Measurements from ENCODE around the gene KIAA1328. TPM values are rescaled to one million over a fixed set of nuclear protein-coding genes. Genes with fewer than 3 reads are reported as not detected.

KIAA1328 gene
- total RNA-seq, 1 donor from 2014 or later = 5.8 TPM

DNA sequence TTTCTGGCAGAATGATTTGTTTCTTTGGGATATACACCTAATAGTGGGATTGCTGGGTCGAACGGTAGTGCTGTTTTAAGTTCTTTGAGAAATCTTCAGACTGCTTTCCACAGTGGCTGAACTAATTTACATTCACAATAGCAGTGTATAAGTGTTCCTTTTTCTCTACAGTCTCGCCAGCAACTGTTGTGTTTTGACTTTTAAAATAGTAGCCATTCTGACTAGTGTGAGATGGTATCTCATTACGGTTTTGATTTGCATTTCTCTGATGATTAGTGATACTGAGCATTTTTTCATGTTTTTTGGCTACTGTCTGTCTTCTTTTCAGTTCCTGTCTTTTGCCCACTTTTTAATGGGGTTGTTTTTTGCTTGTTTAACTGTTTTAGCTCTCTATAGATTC lies 306.2 kb downstream of the KIAA1328 start:
- Histone ChIP-seq H3K36me3 (ENCODE audit: control insufficient read depth, insufficient read depth, low read length) (no peaks in the 10 kb centered on the region), H3K27me3 (ENCODE audit: control insufficient read depth, insufficient read depth, low read length) (no peaks in the 10 kb centered on the region), H3K4me3 (ENCODE audit: low read depth, low read length) (no peak overlapping the region)
- TF ChIP-seq, protein P1, sequence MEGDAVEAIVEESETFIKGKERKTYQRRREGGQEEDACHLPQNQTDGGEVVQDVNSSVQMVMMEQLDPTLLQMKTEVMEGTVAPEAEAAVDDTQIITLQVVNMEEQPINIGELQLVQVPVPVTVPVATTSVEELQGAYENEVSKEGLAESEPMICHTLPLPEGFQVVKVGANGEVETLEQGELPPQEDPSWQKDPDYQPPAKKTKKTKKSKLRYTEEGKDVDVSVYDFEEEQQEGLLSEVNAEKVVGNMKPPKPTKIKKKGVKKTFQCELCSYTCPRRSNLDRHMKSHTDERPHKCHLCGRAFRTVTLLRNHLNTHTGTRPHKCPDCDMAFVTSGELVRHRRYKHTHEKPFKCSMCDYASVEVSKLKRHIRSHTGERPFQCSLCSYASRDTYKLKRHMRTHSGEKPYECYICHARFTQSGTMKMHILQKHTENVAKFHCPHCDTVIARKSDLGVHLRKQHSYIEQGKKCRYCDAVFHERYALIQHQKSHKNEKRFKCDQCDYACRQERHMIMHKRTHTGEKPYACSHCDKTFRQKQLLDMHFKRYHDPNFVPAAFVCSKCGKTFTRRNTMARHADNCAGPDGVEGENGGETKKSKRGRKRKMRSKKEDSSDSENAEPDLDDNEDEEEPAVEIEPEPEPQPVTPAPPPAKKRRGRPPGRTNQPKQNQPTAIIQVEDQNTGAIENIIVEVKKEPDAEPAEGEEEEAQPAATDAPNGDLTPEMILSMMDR (IDR thresholded peaks at IDR 0.05; ENCODE audit: insufficient read depth, low read length, severe bottlenecking) = no peak
- DNase-seq (ENCODE audit: low read depth) = no peak
- no peak for FAIRE-seq

DNA sequence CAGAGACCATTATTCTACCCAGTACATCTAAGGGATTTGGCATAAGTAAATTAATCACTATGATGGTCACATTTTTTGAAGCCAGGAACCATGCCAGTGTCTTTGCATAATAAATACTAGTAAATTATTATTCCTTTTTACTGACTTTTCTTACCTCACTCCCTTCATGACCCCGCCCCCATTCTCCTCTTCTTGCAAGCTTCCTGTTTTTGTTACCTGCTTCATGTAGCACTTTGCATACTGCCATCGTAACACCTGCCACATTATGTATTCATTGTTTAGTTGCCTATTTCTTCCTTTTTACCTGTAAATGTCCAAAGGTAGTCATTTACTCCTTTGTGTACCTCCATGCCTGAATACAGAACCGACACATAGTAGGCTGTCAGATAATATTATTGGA lies 309.5 kb downstream of the KIAA1328 start:
- H3K36me3 ChIP-seq (ENCODE audit: control insufficient read depth, insufficient read depth, low read length) = no peaks in the 10 kb centered on the region
- TF ChIP-seq, protein P1 (IDR thresholded peaks at IDR 0.05; ENCODE audit: insufficient read depth, low read length, severe bottlenecking) = no peak
- no peaks in the 10 kb centered on the region for H3K27me3 ChIP-seq (ENCODE audit: control insufficient read depth, insufficient read depth, low read length)
- FAIRE-seq (no peak), DNase-seq (ENCODE audit: low read depth) (no peak)
- no peak overlapping the region for H3K4me3 ChIP-seq (ENCODE audit: low read depth, low read length)

DNA sequence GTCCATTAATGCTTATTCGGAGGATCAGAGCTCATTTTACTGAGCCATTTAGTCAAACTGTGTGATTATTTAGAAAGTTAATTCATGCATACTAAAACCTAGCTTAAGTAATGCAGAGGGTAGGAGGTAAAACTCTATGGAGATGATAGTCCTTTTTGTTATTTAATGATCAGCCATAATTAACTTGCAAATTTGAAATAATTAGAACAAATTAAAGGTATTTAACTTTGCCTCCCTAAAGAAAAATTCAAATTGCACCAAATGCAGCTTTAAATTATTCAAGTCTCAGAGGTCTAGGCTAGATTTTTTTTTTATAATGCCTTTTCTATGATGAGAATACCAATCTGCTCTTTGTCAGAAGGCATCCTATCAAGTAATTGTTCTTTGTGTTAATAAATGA lies 310.9 kb downstream of the KIAA1328 start:
- TF ChIP-seq, protein P1 (IDR thresholded peaks at IDR 0.05; ENCODE audit: insufficient read depth, low read length, severe bottlenecking) = no peak
- H3K4me3 ChIP-seq (ENCODE audit: low read depth, low read length) = no peak overlapping the region
- H3K36me3 ChIP-seq (ENCODE audit: control insufficient read depth, insufficient read depth, low read length) = no peaks in the 10 kb centered on the region
- no peak for FAIRE-seq
- DNase-seq (ENCODE audit: low read depth) = no peak
- H3K27me3 ChIP-seq (ENCODE audit: control insufficient read depth, insufficient read depth, low read length) = no peaks in the 10 kb centered on the region

DNA sequence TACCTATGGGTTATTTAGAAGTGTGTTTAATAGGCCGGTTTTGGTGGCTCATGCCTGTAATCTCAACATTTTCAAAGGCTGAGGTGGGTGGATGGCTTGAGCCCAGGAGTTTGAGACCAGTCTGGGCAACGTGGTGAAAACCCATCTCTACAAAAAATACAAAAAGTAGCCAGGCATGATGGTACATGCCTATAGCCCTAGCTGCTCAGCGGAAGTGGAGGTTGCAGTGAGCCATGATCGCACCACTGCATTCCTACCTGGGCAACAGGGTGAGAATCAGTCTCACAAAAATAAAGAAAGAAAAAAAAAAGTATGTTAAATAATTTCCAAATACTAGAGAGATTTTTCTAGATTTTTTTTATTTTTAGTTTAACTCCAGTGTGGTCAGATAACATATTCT lies 316.0 kb downstream of the KIAA1328 start:
- TF ChIP-seq, protein P1 (IDR thresholded peaks at IDR 0.05; ENCODE audit: insufficient read depth, low read length, severe bottlenecking) = no peak
- peak; percentile 76 for DNase-seq (ENCODE audit: low read depth)
- no peaks in the 10 kb centered on the region for H3K36me3 ChIP-seq (ENCODE audit: control insufficient read depth, insufficient read depth, low read length)
- H3K27me3 ChIP-seq (ENCODE audit: control insufficient read depth, insufficient read depth, low read length) = no peaks in the 10 kb centered on the region
- H3K4me3 ChIP-seq (ENCODE audit: low read depth, low read length) = no peak overlapping the region
- no peak for FAIRE-seq

DNA sequence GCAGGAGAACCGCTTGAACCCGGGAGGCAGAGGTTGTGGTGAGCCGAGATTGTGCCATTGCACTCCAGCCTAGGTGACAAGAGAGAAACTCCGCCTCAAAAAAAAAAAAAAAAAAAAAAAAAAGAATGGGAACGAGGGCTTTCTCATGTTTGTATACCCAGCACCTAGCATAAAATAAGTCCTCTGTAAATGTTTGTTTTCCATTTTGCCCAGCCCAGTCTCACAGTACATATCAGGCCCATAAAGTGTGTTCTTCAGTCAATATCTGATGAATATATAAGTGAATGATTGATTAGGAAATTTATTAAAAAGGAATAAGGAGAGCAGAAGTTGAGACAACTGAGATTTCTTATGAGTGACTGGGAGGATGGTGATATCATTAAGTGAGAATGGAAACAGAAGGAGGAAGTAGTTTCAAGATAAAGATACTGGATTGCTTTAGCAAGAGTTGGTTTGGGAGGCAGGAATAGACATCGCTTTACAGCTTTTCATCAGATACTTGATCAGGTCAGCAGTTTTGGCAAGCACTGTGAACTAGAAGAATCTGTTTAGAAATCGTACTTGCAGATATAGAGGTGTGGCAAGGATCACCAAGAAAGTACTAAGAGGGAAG lies 327.5 kb downstream of the KIAA1328 start:
- Histone ChIP-seq H3K36me3 (ENCODE audit: control insufficient read depth, insufficient read depth, low read length) (no peaks in the 10 kb centered on the region), H3K4me3 (ENCODE audit: low read depth, low read length) (no peak overlapping the region), H3K27me3 (ENCODE audit: control insufficient read depth, insufficient read depth, low read length) (no peaks in the 10 kb centered on the region)
- TF ChIP-seq, protein P1 (IDR thresholded peaks at IDR 0.05; ENCODE audit: insufficient read depth, low read length, severe bottlenecking) = no peak
- DNase-seq (ENCODE audit: low read depth) (peak; percentile 12), FAIRE-seq (peak; percentile 23)
